ENCODE data around the gene APBB2.

- TF ChIP-seq CTCF (IDR thresholded peaks at IDR 0.05; ENCODE audit: low read depth, low read length, missing input control) (no peak), JUND (IDR thresholded peaks at IDR 0.05) (no peak), FOXA2 (IDR thresholded peaks at IDR 0.05) (no peak), TAF1 (conservative IDR thresholded peaks at IDR 0.05) (no peak), ZBTB33 (IDR thresholded peaks at IDR 0.05) (no peak), RAD21 (IDR thresholded peaks at IDR 0.05) (no peak), SP1 (IDR thresholded peaks at IDR 0.05) (no peak), REST (IDR thresholded peaks at IDR 0.05) (no peak)
Observed at GRCh38 chr4:41124916-41125548, 89.3 kb downstream of the APBB2 start.

All from liver (tissue), 3 donors.